K562 (cell line): Measurements from ENCODE around the gene UTP4. TPM values are rescaled to one million over a fixed set of nuclear protein-coding genes. Genes with fewer than 3 reads are reported as not detected.

ENCODE experiments used
- ATAC-seq: fragments of 200-7000 bp; cut with Tn5 transposase; 3 replicates; pipeline ENCODE4 v1.9.1; 2020; ENCODE audit warnings: moderate library complexity
- BruUV-seq: library from RNA; stranded (reverse); fragments of 400-500 nt; replicated peaks from 2 replicates; lab custom pipeline; 2021; lab: Mats Ljungman, UMichigan
- CTCF ChIA-PET: fragments of 300-600 bp; formaldehyde crosslinking; extraction: SDS; loops from one replicate; lab custom pipeline; 2021; ENCODE audit warnings: low intra/inter-chr PET ratio; lab: Yijun Ruan, JAX
- POLR2A ChIA-PET: fragments of 300-600, 350-650 bp; sonication (Branson Sonifier 250); formaldehyde crosslinking; extraction: SDS; loops from one replicate; lab custom pipeline; 2021; ENCODE audit warnings: antibody characterized with exemption, inconsistent platforms; lab: Yijun Ruan, JAX
- DNase-seq, 4 experiments: peaks; one replicate each; pipeline versions ENCODE4 v3.0.0 to v3.0.0-alpha.2; 2011 to 2018; ENCODE audit warnings: low spot score in 3 of 4, mixed read lengths in 3 of 4; ENCODE audit errors: extremely low read depth in 1 of 4
- FAIRE-seq: peaks from 2 replicates; lab custom pipeline; 2011; peaks lifted over from hg19 to GRCh38; lab: Jason Lieb, UNC
- H2AFZ ChIP-seq: 2 replicates; pipeline ENCODE4 v1.6.0; 2011; ENCODE audit warnings: low read depth, low read length, control low read depth, inconsistent platforms
- H3K27ac ChIP-seq: fragments of 200-600 bp; 3 replicates; pipeline ENCODE4 v1.8.0; 2011; ENCODE audit warnings: low read depth, mild to moderate bottlenecking, control low read depth, inconsistent platforms, low read length, moderate library complexity, mixed read lengths; ENCODE audit errors: extremely low read depth
- H3K27me3 ChIP-seq, 2 experiments: fragments of 300-600 bp in 1 of 2; 2 replicates in 1 of 2; 3 replicates in 1 of 2; pipeline versions ENCODE4 v1.6.0 to v1.8.0; 2011; ENCODE audit warnings: inconsistent platforms in 2 of 2, low read length in 2 of 2, mild to moderate bottlenecking in 1 of 2, mixed read lengths in 1 of 2, moderate library complexity in 1 of 2; ENCODE audit not compliant: control insufficient read depth in 2 of 2, insufficient read depth in 2 of 2
- H3K36me3 ChIP-seq: fragments of 300-600 bp; 3 replicates; pipeline ENCODE4 v1.8.0; 2011; ENCODE audit warnings: mild to moderate bottlenecking, low read length, inconsistent platforms; ENCODE audit not compliant: control insufficient read depth, insufficient read depth
- H3K4me1 ChIP-seq, 2 experiments: fragments of 200-600 bp in 1 of 2; replicated peaks in 1 of 2; 2 replicates in 1 of 2; 3 replicates in 1 of 2; pipeline versions ENCODE4 v1.5.1 to v1.8.0; 2011; ENCODE audit warnings: inconsistent platforms in 2 of 2, low read length in 2 of 2, mild to moderate bottlenecking in 1 of 2, mixed read lengths in 1 of 2, moderate library complexity in 1 of 2; ENCODE audit not compliant: control insufficient read depth in 2 of 2, insufficient read depth in 2 of 2
- H3K4me2 ChIP-seq: 2 replicates; pipeline ENCODE4 v1.6.1; 2011; ENCODE audit warnings: low read length, control low read depth, inconsistent platforms, mixed read lengths; ENCODE audit not compliant: insufficient read depth
- H3K4me3 ChIP-seq: fragments of 200-600 bp; sonication (generic), shearing (Covaris generic); 2 replicates; pipeline ENCODE4 v1.5.1; 2016; ENCODE audit warnings: control low read depth, inconsistent platforms
- H3K79me2 ChIP-seq: fragments of 200-600 bp; 3 replicates; pipeline ENCODE4 v1.8.0; 2011; ENCODE audit warnings: low read length, inconsistent platforms; ENCODE audit not compliant: control insufficient read depth, insufficient read depth
- H3K9ac ChIP-seq, 2 experiments: 2 replicates each; pipeline versions ENCODE4 v1.6.0 to v1.6.1; 2011; ENCODE audit warnings: low read depth in 2 of 2, low read length in 2 of 2, control low read depth in 1 of 2, inconsistent platforms in 1 of 2, mild to moderate bottlenecking in 1 of 2, mixed read lengths in 1 of 2; ENCODE audit not compliant: insufficient read depth in 1 of 2
- H3K9me1 ChIP-seq: one replicate; pipeline ENCODE4 v1.6.0; 2011; ENCODE audit warnings: inconsistent platforms, mild to moderate bottlenecking, low read length, moderate library complexity; ENCODE audit not compliant: control insufficient read depth, insufficient read depth
- H3K9me3 ChIP-seq: replicated peaks from 2 replicates; pipeline ENCODE4 v1.5.1; 2011; ENCODE audit warnings: low read depth, low read length, inconsistent platforms; ENCODE audit not compliant: control insufficient read depth, insufficient read depth
- H4K20me1 ChIP-seq: replicated peaks from 2 replicates; pipeline ENCODE4 v1.6.1; 2011; ENCODE audit warnings: low read length, inconsistent platforms, mixed read lengths; ENCODE audit not compliant: control insufficient read depth, insufficient read depth
- BHLHE40 ChIP-seq: IDR thresholded peaks from 2 replicates; pipeline ENCODE4 v1.6.1; 2011; ENCODE audit warnings: low read length, improper control_type of control experiment
- ETS2 ChIP-seq: IDR thresholded peaks from 2 replicates; pipeline ENCODE4 v1.6.1; 2016; ENCODE audit warnings: borderline replicate concordance, missing genetic modification characterization, mild to moderate bottlenecking, moderate library complexity, missing compliant biosample characterization; ENCODE audit not compliant: poor library complexity, severe bottlenecking
- EZH2 ChIP-seq: IDR thresholded peaks from 2 replicates; pipeline ENCODE4 v1.6.1; 2012; ENCODE audit warnings: low read depth, mild to moderate bottlenecking, inconsistent platforms, low read length, borderline replicate concordance
- NFYB ChIP-seq: IDR thresholded peaks from 2 replicates; pipeline ENCODE4 v1.6.1; 2011; ENCODE audit warnings: mild to moderate bottlenecking, moderate library complexity; ENCODE audit not compliant: insufficient read length; ENCODE audit errors: extremely low read depth
- SRSF7 ChIP-seq: fragments of 200-400 bp; formaldehyde crosslinking; optimal IDR thresholded peaks from 2 replicates; pipeline ENCODE3; 2017; ENCODE audit warnings: mild to moderate bottlenecking, low read depth, low read length
- ZBTB5 ChIP-seq: fragments of 450-650 bp; IDR thresholded peaks from 2 replicates; pipeline ENCODE4 v1.6.1; 2017; ENCODE audit warnings: antibody characterized with exemption
- ZNF23 ChIP-seq: fragments of 250-450 bp; sonication (Bioruptor Pico); IDR thresholded peaks from 2 replicates; pipeline ENCODE4 v1.4.0; 2020; ENCODE audit warnings: mild to moderate bottlenecking
- ZNF263 ChIP-seq: sonication (generic); formaldehyde crosslinking; IDR thresholded peaks from 2 replicates; pipeline ENCODE4 v1.8.0; 2022; ENCODE audit warnings: mild to moderate bottlenecking, missing genetic modification reagents, borderline replicate concordance
- ZNF280A ChIP-seq: fragments of 450-650 bp; IDR thresholded peaks from 2 replicates; pipeline ENCODE4 v1.6.1; 2018; ENCODE audit warnings: mild to moderate bottlenecking, low read depth; ENCODE audit not compliant: partially characterized antibody
- ZNF830 ChIP-seq: fragments of 250-450 bp; sonication (Bioruptor Pico); IDR thresholded peaks from 2 replicates; pipeline ENCODE4 v1.5.0; 2021; ENCODE audit warnings: mild to moderate bottlenecking
- WGBS: fragments of 100-300 bp; shearing (Covaris generic); methylation state at CpG from one replicate; pipeline ENCODE4 v1.1.6; 2016; ENCODE audit warnings: low coverage, mixed read lengths; ENCODE audit not compliant: insufficient coverage; ENCODE audit errors: missing lambda C conversion rate; 5-methylcytosine and 5-hydroxymethylcytosine counted together
- in situ Hi-C: fragments of 300-500 bp; cut with MboI; formaldehyde crosslinking; loops from 4 replicates; pipeline ENCODE4 v1.15.0; 2018; ENCODE audit warnings: inconsistent platforms, mixed read lengths
- intact Hi-C: fragments of 100-400 bp; cut with micrococcal nuclease; formaldehyde crosslinking; loops from 2 replicates; pipeline ENCODE4 v1.14.2; 2022
- polyA plus RNA-seq, 8 experiments: library from polyadenylated mRNA; depleted of rRNA in 4 of 8; stranded (reverse) in 5 of 8; unstranded in 3 of 8; fragments of >200 nt; fragmentation: Nextera tagmentation in 2 of 8; fragmentation: Illumina TruSeq in 1 of 8; extraction: Ambion mirVana in 2 of 8; extraction: Trizol in 1 of 8; gene quantifications; 2 replicates each; pipeline versions ENCODE4 v1.2.1 to v1.2.3, GENCODE V29; 2011 to 2014; ENCODE audit warnings: inconsistent platforms in 1 of 8, missing spikeins in 1 of 8
- total RNA-seq, 7 experiments: library from RNA; depleted of rRNA in 6 of 7; stranded (reverse); fragments of >200 nt in 6 of 7; fragmentation: Illumina TruSeq in 2 of 7; extraction: Trizol in 2 of 7; gene quantifications; 2 replicates each; pipeline versions ENCODE4 v1.2.1 to v1.2.3, GENCODE V29; 2011 to 2021; ENCODE audit warnings: low replicate concordance in 1 of 7
- TF ChIP-seq, protein P1 (sequence below): fragments of 250-450 bp; sonication (Bioruptor Pico); IDR thresholded peaks from 2 replicates; pipeline ENCODE4 v1.8.0; 2022; ENCODE audit warnings: moderate library complexity, mild to moderate bottlenecking, inconsistent platforms
- TF ChIP-seq, protein P2 (sequence below): fragments of 250-450 bp; sonication (Bioruptor Pico); IDR thresholded peaks from 2 replicates; pipeline ENCODE4 v1.5.0; 2021
- TF ChIP-seq, protein P3 (sequence below): fragments of 450-650 bp; IDR thresholded peaks from 2 replicates; pipeline ENCODE4 v1.6.1; 2016; ENCODE audit warnings: low read depth, mild to moderate bottlenecking, moderate library complexity

UTP4 gene
- total and polyA plus RNA-seq, 9 of the 15 experiments (the other 6 are each of a cell fraction or from before 2014, with no cell fraction given), result 46.1 to 203 (median 145) TPM

DNA sequence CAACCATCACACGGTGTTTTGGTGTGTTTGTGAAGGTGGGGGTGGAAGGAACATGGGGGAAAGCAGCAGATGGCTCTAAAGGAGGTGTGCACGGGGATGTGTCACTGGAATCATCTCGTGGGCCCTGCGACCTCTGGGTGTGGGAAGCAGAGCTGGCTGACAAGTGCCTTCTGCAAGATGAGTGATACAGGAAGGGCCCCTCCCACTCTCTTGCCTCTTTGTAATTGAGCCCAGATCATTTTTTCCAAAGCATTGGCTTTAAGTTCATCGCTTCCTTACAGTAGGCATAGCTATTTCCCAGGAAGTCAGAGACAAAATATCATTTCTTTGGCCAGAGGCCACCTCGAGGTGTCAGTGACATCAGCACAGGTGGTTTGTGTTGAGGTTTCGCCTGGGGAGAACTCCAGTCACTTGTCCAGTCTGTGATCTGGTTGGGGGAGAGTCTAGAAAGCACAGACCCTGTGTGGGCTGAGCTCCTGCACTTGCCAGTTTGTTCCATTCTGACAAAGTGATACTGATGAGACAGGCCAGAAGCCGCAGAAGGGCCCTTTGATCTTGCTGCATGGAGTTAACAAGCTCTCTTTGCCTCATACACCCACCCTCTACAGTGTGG lies 33.9 kb downstream of the UTP4 start:
- Histone ChIP-seq H3K27me3 (no peaks in the 10 kb centered on the region), H3K4me2 (no peak overlapping the region), H3K9me1 (no peaks in the 10 kb centered on the region), H3K9me3 (no peaks in the 10 kb centered on the region), H3K27ac (no peak overlapping the region), H3K4me1 (peaks cover 0 to under 1% of the 10 kb centered on the region in 2 experiments; a peak in 3 of 5 replicates), H3K79me2 (no peaks in the 10 kb centered on the region), H3K36me3 (peaks cover 87% of the 10 kb centered on the region), H3K9ac (no peak overlapping the region), H3K4me3 (no peak overlapping the region), H4K20me1 (no peaks in the 10 kb centered on the region; the same call in none of the 2 replicates), H2AFZ (no peak overlapping the region)
- in situ Hi-C loops (no loop called here), intact Hi-C loops (no loop called here)
- ChIA-PET CTCF (no interaction called here), POLR2A (interaction anchor here (0.6 to 2.0 kb wide), 5 partner anchors 11 to 55 kb away, joined by 3 to 4 read pairs (median 4); no protein-coding TSS in a partner anchor)
- DNase-seq (peak in 2 of 4 experiments; percentile 29 to 33), ATAC-seq (no peak), FAIRE-seq (no peak)
- no peak for TF ChIP-seq ZNF263
- TF ChIP-seq NFYB, result no peak
- no peak for TF ChIP-seq ETS2 (tag)
- no peak for TF ChIP-seq BHLHE40
- no peak for TF ChIP-seq ZNF830 (CRISPR knock-in tag)
- no peak for TF ChIP-seq SRSF7
- TF ChIP-seq, protein P1, sequence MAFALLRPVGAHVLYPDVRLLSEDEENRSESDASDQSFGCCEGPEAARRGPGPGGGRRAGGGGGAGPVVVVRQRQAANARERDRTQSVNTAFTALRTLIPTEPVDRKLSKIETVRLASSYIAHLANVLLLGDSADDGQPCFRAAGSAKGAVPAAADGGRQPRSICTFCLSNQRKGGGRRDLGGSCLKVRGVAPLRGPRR (CRISPR knock-in tag), result no peak
- TF ChIP-seq EZH2, result no peak
- TF ChIP-seq, protein P2, sequence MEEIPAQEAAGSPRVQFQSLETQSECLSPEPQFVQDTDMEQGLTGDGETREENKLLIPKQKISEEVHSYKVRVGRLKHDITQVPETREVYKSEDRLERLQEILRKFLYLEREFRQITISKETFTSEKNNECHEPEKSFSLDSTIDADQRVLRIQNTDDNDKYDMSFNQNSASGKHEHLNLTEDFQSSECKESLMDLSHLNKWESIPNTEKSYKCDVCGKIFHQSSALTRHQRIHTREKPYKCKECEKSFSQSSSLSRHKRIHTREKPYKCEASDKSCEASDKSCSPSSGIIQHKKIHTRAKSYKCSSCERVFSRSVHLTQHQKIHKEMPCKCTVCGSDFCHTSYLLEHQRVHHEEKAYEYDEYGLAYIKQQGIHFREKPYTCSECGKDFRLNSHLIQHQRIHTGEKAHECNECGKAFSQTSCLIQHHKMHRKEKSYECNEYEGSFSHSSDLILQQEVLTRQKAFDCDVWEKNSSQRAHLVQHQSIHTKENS (CRISPR knock-in tag), result no peak
- TF ChIP-seq ZBTB5, result no peak
- no peak for TF ChIP-seq ZNF280A
- TF ChIP-seq ZNF23 (CRISPR knock-in tag), result no peak
- TF ChIP-seq, protein P3, sequence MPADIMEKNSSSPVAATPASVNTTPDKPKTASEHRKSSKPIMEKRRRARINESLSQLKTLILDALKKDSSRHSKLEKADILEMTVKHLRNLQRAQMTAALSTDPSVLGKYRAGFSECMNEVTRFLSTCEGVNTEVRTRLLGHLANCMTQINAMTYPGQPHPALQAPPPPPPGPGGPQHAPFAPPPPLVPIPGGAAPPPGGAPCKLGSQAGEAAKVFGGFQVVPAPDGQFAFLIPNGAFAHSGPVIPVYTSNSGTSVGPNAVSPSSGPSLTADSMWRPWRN, result no peak
- no TSS peak for BruUV-seq
- 69% methylated on average over 7 of the region's 8 CpGs for WGBS
